Small intestine (tissue), 7 donors: ENCODE measurements around the gene MYL9. TPM values are rescaled to one million over a fixed set of nuclear protein-coding genes. Genes with fewer than 3 reads are reported as not detected.

Experiments
- DNase-seq, 2 donors: peaks; one replicate each; pipeline versions ENCODE4 v3.0.0 to v3.0.0-alpha.2; 2013
- FAIRE-seq: peaks from 2 replicates; lab custom pipeline; 2012; peaks lifted over from hg19 to GRCh38; lab: Jason Lieb, UNC
- H3K27ac ChIP-seq, 3 donors: one replicate each; pipeline ENCODE4 v1.5.1; 2013; ENCODE audit warnings: low read length in 2 of 3, mild to moderate bottlenecking in 2 of 3, control low read depth in 1 of 3, inconsistent platforms in 1 of 3, low read depth in 1 of 3, moderate library complexity in 1 of 3
- H3K27me3 ChIP-seq, 3 donors: one replicate each; pipeline ENCODE4 v1.6.1; 2013; ENCODE audit warnings: low read length in 3 of 3, inconsistent platforms in 1 of 3; ENCODE audit not compliant: control insufficient read depth in 3 of 3, insufficient read depth in 3 of 3
- H3K36me3 ChIP-seq, 3 donors: one replicate each; pipeline ENCODE4 v1.6.1; 2013; ENCODE audit warnings: low read length in 3 of 3, inconsistent platforms in 1 of 3, low read depth in 1 of 3, mild to moderate bottlenecking in 1 of 3, moderate library complexity in 1 of 3; ENCODE audit not compliant: control insufficient read depth in 3 of 3, insufficient read depth in 2 of 3
- H3K4me1 ChIP-seq, 3 donors: one replicate each; pipeline ENCODE4 v1.6.1; 2013; ENCODE audit warnings: low read length in 2 of 3, inconsistent platforms in 1 of 3, low read depth in 1 of 3, mild to moderate bottlenecking in 1 of 3, moderate library complexity in 1 of 3; ENCODE audit not compliant: control insufficient read depth in 3 of 3, insufficient read depth in 2 of 3
- H3K4me3 ChIP-seq, 3 donors: one replicate each; pipeline ENCODE4 v1.5.1; 2013; ENCODE audit warnings: low read length in 3 of 3, control low read depth in 1 of 3, inconsistent platforms in 1 of 3, low read depth in 1 of 3, mild to moderate bottlenecking in 1 of 3, moderate library complexity in 1 of 3
- H3K9me3 ChIP-seq, 2 donors: one replicate each; pipeline ENCODE4 v1.6.1; 2013; ENCODE audit warnings: low read depth in 1 of 2, low read length in 1 of 2; ENCODE audit not compliant: control insufficient read depth in 2 of 2, insufficient read depth in 1 of 2
- WGBS, 3 donors: extraction: QIAGEN DNeasy Blood & Tissue Kit; methylation state at CpG; one replicate each; pipeline ENCODE4 v1.1.7; 2013; 5-methylcytosine and 5-hydroxymethylcytosine counted together
- polyA plus RNA-seq, 4 donors: library from polyadenylated mRNA; stranded (reverse) in 3 of 4; unstranded in 1 of 4; fragments of 200-250 nt in 3 of 4; fragments of 120-200 nt in 1 of 4; gene quantifications; one replicate each; pipeline versions ENCODE4 v1.2.1 to v1.2.3, GENCODE V29; 2013
- donor health status: healthy with polysubstance abuse.
- donor health status: control.
- donor health status: control.
- donor health status: Bipolar disorder and iron deficiency.
- donor health status: healthy.

Gene MYL9
- polyA plus RNA-seq, 4 donors, result 7.4 to 279 (median 62.9) TPM

DNA sequence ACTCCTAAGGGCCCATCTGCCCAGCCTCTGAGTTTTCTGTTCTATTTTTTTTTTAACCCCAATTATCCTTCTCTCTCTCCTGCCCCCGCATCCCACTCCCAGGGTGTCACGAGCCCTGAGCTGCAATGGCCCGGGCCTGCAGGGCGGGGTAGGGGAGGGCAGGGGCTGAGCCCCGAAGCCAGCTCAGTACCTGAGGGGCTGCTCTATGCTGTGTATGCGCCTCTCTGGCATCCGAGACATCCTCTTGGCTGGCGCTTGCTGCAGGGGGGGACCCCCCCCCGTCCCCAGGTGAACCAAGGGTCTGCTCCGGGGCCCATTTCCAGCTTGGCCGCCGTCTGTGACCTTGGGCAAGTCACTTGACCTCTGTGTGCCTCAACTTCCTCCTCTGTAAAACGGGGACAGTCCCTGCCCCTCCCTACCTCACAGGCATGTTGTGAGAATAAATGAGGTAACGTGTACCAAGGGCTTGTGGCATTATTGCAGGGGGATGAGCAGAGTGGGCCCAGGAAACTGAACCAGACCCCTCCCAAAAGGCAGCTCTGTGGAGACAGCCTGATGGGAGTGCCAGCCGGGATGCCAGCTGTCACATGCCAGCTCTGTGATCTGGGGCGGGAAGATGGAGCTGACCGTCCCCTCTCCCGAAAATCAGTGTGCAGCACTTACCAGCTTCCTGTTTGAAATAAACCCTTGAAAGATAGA lies 13.0 kb upstream of the MYL9 start:
- WGBS, 3 donors, result 86 to 90% (median 88%) methylated on average over 18 of the region's 18 CpGs
- FAIRE-seq, result no peak

DNA sequence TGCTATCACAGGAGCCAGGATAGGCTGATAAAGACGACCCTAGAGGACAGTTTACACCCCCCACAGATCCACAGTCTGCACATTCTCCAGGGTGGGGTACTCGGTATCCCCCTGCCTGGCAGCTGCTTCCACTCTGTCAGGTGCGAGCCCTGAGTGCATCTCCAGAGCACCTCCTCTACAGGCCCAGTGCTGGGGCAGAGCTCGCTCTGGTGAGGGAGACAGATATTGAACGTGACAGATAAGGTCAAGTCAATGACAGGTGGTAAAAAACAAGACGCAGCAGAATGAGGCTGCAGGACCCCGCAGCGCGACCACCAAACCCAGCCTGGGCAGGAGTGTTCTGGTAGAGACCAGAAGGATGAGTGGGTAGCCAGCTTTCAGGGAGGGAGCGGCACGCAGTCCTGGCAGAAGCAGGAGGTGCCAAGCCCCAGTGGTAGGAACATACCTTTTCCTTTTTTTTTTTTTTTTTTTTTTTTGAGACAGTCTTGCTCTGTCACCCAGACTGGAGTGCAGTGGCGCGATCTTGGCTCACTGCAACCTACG lies 12.4 kb upstream of the MYL9 start:
- 84 to 86% (median 84%) methylated on average over 13 to 14 of the region's 14 CpGs for WGBS, 3 donors

More for the DNA sequence above, 13.0 kb upstream of the MYL9 start:
- Histone ChIP-seq H3K9me3 (no peaks in the 10 kb centered on the region), H3K27ac (no peak overlapping the region), H3K4me3 (no peak overlapping the region), H3K27me3 (no peaks in the 10 kb centered on the region), H3K36me3 (peaks cover 10 to 62% (median 23%) of the 10 kb centered on the region in 3 donors), H3K4me1 (no peaks in the 10 kb centered on the region)
- no peak for DNase-seq

DNA sequence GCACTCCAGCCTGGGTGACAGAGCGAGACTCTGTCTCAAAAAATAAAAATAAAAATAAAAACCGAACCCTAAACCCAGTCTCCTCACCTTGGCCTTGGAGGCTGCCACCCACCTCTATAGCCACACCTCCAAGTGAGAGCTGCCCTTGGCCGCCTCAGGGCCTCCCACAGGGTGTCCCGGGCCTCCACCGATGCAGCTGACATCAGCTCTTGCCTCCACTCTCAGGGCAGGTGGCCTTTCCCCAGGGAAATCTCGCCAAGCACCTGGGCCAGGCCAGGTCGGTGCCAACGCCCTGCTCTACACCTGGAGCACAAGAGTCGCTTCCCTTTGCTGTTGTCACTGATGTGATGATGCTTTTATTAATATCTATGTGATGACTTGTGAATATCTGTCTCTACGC lies 8.9 kb upstream of the MYL9 start:
- H3K27me3 ChIP-seq, result no peaks in the 10 kb centered on the region
- FAIRE-seq (no peak), DNase-seq (no peak)
- H3K9me3 ChIP-seq, result no peaks in the 10 kb centered on the region
- H3K27ac ChIP-seq, result no peak overlapping the region
- H3K4me3 ChIP-seq, result no peak overlapping the region
- peaks cover 0 to 25% (median 2%) of the 10 kb centered on the region in 3 donors for H3K36me3 ChIP-seq
- 33 to 81% (median 42%) methylated on average over 10 of the region's 10 CpGs for WGBS, 3 donors
- H3K4me1 ChIP-seq, result no peaks in the 10 kb centered on the region

More for the DNA sequence above, 12.4 kb upstream of the MYL9 start:
- DNase-seq (no peak), FAIRE-seq (no peak)
- no peaks in the 10 kb centered on the region for H3K27me3 ChIP-seq
- no peak overlapping the region for H3K27ac ChIP-seq
- H3K4me1 ChIP-seq, result no peaks in the 10 kb centered on the region
- peaks cover 10 to 58% (median 23%) of the 10 kb centered on the region in 3 donors for H3K36me3 ChIP-seq
- H3K9me3 ChIP-seq, result no peaks in the 10 kb centered on the region
- H3K4me3 ChIP-seq, result no peak overlapping the region

DNA sequence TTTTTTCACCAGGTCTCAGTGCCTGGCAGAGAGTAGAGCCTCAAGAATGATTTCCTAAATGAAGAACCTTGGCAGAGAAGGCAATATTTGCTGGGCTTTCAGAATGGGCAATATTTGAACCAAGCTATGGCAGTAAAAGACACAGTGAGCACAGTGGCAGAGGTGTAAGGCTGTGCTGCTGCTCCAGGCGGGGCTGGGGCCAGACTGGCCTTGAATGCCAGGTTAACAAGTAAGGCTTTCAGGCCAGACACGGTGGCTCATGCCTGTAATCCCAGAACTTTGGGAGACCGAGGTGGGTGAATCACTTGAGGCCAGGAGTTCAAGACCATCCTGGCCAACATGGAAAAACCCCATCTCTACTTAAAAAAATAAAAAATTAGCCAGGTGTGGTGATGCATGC lies 8.5 kb upstream of the MYL9 start:
- no peak for DNase-seq

DNA sequence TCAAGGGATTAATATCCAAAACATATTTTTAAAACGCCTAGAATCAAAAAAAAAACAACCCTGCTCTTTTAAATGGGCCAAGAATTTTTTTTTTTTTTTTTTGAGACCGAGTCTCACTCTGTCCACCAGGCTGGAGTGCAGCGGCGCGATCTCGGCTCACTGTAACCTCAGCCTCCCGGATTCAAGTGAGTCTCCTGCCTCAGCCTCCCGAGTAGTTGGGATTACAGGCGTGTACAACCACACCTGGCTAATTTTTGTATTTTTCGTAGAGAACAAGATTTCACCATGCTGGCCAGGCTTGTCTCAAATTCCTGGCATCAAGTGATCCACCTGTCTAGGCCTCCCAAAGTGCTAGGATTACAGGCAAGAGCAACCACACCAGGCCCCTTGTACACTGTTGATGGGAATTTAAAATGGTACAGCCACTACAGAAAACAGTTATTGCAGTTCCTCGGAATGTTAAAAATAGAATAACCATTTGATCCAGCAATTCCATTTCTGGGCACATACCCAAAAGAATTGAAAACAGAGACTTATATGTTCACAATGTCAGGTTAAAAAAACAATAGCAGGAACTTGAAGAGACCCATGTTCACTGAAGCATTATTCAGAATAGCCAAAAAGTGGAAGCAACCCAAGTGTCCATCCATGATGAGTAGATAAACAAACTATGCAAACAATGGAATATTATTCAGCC lies 3.1 kb upstream of the MYL9 start:
- Histone ChIP-seq H3K27me3 (peaks cover 0 to 4% (median 0%) of the 10 kb centered on the region in 3 donors), H3K4me3 (no peak overlapping the region), H3K4me1 (peaks cover 0 to 20% (median 3%) of the 10 kb centered on the region in 3 donors), H3K36me3 (peaks cover 0 to 10% (median 0%) of the 10 kb centered on the region in 3 donors), H3K9me3 (no peaks in the 10 kb centered on the region), H3K27ac (peak overlapping the region in 1 of 3 donors; percentile 16)
- 84 to 92% (median 89%) methylated on average over 11 of the region's 11 CpGs for WGBS, 3 donors
- no peak for FAIRE-seq
- no peak for DNase-seq

More for the DNA sequence above, 8.5 kb upstream of the MYL9 start:
- H3K9me3 ChIP-seq, result no peaks in the 10 kb centered on the region
- H3K4me3 ChIP-seq, result no peak overlapping the region
- peaks cover 0 to 21% (median 0%) of the 10 kb centered on the region in 3 donors for H3K36me3 ChIP-seq
- H3K4me1 ChIP-seq, result no peaks in the 10 kb centered on the region
- H3K27me3 ChIP-seq, result no peaks in the 10 kb centered on the region
- no peak for FAIRE-seq
- no peak overlapping the region for H3K27ac ChIP-seq
- WGBS, 3 donors, result 56 to 88% (median 65%) methylated on average over 3 of the region's 3 CpGs

DNA sequence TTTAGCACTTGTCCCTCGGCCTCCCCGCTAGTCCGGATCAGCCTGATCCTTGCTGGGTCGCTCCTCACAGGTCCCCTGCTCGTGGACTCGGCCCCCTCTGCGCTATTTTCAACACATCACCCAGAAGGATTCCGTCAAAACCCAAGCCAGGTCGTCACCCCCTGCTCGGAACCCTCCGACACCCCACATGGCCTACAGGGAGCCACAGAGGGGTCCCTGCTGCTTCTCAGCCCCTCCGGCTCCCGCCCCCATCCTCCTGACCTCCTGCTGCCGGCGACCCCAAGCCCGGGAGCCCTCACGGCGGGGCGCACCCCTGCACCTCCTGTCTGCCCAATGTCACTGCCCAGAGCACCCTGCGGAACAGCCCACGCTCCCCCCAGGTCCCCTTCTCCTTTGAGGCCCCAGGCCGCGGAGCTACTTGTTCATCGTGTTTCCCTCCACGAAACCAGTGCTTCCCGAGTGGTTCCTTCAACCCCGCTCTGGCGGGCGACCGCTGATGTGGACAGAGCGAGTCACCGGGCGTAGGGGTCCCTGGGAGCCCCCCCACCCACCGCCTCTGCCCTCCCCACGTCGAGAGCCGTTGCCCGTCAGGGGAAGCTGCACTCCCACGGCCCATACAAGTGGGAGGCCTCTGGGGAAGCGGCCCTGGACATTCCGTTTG lies 638 bp upstream of the MYL9 start:
- H3K4me1 ChIP-seq, result peaks cover 0 to 33% (median 3%) of the 10 kb centered on the region in 3 donors
- peaks cover 0 to 32% (median 0%) of the 10 kb centered on the region in 3 donors for H3K36me3 ChIP-seq
- peak overlapping the region; percentile 2 to 83 (median 43) for H3K4me3 ChIP-seq
- no peaks in the 10 kb centered on the region for H3K9me3 ChIP-seq
- WGBS, 3 donors, result 51 to 81% (median 71%) methylated on average over 33 to 41 of the region's 41 CpGs
- DNase-seq (no peak), FAIRE-seq (no peak)
- H3K27me3 ChIP-seq, result peaks cover 0 to 4% (median 0%) of the 10 kb centered on the region in 3 donors
- H3K27ac ChIP-seq, result peak overlapping the region in 2 of 3 donors; percentile 55 to 78

DNA sequence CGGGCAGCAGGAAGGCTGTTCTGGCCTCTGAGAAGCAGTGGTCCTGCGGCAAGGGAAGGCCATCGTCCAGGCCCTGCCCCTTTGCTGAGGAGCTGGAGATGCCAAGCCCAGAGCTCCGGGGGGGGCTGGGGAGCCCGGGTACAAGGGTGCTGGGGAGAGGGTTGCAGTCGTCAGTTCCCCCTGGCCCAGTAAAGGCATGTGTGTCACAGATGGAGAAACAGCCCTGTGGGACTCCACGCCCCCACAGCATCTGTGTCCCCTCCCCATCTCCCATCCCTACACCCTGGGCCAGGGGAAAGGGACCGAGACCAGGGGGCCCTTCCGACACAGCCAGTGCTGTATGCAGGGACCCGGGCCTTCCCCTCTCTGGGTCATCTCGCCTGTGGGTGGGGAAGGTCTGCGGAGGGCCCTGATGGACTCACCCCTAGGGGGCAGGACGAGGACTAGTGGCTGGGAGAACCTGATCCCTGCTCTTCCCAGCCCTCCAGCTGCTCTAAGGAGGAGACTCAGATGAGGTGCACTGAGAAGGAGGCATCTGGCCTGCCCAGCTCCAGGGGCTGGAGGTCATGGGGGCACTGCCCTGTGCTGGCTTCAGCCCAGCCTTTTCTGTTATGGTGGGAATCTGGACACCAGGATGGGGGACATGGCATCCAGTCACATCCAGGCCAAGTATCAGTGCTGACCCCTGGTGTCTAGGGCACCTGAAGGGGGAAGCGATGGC lies 609 bp downstream of the MYL9 start:
- peak in 1 of 2 donors; percentile 73 for DNase-seq
- peaks cover 0 to 4% (median 0%) of the 10 kb centered on the region in 3 donors for H3K27me3 ChIP-seq
- FAIRE-seq, result no peak
- H3K4me3 ChIP-seq, result peak overlapping the region; percentile 24 to 83 (median 43)
- no peaks in the 10 kb centered on the region for H3K9me3 ChIP-seq
- WGBS, 3 donors, result 43 to 69% (median 64%) methylated on average over 10 to 14 of the region's 14 CpGs
- peaks cover 0 to 33% (median 3%) of the 10 kb centered on the region in 3 donors for H3K4me1 ChIP-seq
- peaks cover 0 to 44% (median 0%) of the 10 kb centered on the region in 3 donors for H3K36me3 ChIP-seq
- peak overlapping the region in 2 of 3 donors; percentile 65 to 98 for H3K27ac ChIP-seq
